ENCODE measurements around the gene NRXN3. TPM values are rescaled to one million over a fixed set of nuclear protein-coding genes. Genes with fewer than 3 reads are reported as not detected.

The NRXN3 gene
- total RNA-seq, 2 donors from 2014 or later: 1.6 to 1.9 TPM

DNA sequence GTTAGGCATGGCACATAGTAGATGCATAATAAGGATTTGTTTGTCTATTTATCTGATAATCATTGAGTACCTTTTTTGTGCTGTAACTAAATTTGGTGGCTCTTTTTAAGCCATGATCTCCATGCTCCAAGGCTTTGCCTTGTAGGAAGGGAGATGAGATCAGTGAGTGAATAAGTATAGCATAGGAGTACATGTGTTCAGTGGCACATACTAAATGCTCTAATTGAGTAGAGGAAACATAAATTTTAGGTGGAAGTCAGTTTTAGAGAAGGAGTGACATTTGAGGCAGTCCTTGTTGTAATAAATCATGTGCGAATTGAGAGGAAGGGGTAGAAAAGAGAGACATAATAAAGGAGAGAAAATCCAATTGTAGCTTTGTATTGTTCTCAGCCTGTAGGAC is 482.6 kb downstream of the NRXN3 start:
- DNase-seq (no peak), ATAC-seq (no peak)
- intact Hi-C loops (cut with DNase I): no loop called here

DNA sequence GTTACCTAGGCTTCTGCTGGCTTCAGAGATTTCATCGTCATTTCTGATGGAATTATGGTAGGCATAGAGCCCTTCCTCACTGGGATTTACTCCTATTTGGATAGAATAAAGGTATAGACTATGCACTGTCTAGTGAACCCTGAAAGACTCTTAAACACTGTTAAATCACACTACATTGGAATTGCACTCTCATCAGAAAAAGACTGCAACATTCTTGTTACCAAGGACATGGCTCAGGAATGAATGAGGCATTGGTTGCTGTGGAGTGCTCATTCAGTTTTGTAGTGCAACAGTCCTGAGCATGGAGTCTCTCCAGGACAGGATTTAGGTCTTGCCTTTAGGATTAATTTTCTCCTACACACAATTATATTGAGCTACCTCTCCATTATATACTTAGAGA is 483.0 kb downstream of the NRXN3 start:
- ATAC-seq (no peak), DNase-seq (no peak)
- intact Hi-C loops (cut with DNase I): no loop called here

DNA sequence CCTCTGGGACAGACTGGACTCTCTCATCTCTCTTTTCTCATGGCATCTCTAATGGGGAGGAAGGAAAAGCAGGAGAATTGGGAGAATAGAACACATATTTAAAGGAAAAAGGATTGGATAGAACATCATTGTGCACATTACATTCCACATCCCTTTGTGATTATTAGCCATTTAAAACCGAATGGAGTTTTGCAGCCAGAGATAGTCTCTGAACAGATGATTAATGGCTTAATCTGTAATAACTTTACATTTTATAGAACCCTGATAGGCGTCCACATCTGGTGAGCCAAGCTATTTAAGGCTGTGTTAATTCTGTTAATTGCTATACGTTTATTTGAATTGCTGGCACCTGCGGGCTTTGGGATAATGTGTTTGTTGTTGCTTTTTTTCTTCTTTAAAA is 487.3 kb downstream of the NRXN3 start:
- ATAC-seq (no peak), DNase-seq (no peak)
- intact Hi-C loops (cut with DNase I): no loop called here

DNA sequence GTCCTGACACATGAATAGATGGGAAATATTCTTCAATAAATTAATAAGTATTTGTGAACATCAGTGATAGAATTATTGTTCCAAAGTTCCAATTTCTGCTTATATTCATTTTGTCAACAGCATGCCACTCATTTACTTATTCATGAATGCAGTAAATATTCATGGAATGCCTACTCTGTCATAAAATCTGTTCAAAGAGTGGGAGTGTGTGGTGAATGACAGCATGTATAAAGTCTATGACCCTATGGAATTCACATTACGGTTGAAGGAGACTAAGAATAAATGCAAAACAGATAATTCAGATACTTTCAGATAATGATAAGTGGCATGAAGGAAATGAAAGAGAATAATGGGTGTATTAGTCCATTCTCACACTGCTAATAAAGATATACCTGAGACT is 494.7 kb downstream of the NRXN3 start:
- ATAC-seq: no peak
- intact Hi-C loops (cut with DNase I): no loop called here
- no peak for DNase-seq

DNA sequence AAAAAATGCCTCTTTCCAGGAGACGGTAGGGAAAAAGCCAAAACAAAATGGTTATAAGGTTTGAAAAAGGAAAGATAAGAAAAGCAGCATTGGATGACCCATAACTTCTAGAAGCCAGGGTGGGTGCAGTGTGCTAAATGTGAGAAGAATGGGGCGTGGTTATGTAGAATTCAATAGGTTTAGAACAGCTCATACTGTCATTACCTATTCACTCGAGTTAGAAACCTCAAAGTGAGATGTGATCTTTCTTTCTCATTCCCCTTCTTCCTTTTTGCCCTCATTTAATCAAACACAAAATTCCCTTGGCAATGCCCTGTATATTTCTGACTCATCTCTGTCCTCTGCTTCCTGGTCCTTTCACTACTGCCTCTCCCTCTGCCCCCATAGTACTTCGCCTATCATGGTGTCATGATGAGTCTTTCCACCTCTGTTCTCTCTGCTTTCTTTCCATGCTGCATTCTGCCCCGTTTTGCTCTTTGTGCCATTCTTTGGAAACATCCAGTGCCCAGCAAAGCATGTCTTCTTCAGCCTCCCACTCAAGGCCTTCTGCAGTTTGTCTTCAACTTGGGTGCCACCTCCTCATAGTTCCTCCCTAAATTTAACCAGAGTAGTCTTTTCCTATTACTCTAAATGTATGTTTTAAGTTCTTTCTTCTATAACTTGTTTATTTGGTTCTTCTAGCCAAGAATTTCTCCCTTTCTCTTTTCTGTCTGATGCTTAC is 496.3 kb downstream of the NRXN3 start:
- DNase-seq: no peak
- no peak for ATAC-seq
- intact Hi-C loops (cut with DNase I): no loop called here

DNA sequence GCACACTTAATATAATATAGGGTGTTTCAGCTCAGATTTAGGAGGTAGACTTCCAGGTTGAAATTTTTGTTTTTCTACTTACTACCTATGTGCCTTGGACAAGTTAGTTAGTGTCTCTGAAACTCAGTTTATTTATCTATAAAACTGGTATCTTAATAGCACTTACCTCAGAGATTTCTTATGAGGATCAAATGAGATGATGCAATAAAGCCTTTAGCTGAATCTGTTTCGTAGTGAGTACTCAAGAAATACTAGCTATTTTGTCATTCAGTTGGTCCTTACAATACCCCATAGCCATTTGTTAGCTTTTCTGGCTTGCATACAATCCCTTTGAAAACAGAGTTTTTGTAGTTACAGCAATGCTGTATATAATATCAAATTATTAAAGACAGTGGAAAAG is 497.0 kb downstream of the NRXN3 start:
- intact Hi-C loops (cut with DNase I): no loop called here
- ATAC-seq (no peak), DNase-seq (no peak)

DNA sequence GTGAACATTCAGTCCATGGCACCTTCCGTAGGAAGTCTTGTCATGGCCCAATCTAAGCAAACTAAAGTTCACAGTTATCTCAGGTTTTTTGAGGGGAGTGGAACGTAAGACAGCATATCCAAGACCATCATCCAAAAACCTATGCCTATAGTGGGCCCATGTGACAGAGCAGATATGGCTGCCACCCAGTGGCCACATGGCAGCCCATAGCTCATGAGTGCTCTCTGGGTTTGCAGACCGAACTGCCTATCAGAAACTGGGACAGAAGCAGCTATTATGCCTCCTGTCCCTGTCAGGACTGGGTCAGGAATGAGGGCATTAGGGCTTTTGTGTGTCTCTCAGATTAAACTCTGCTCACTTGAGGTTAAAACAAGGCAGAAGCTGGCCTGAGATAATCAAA is 503.7 kb downstream of the NRXN3 start:
- intact Hi-C loops (cut with DNase I): no loop called here
- ATAC-seq: no peak

DNA sequence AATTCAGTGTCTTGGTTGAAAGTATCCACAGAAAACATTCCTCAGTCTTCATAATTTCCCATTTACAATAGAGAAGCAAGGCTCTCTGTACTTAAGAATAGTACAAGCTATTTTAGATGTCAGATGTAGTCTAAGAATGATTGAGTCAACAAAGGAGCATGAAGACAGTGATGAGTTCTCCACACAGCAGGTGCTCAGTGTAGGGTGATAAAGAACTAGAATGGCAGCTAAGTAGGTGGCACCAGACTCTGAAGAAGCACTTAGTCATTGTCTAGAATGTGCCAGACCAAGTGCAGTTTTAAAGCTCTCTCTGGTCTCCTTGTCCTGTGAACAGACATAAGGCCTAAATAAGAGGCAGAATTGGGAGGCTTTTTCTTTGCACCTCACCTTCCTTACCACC is 504.6 kb downstream of the NRXN3 start:
- DNase-seq (no peak), ATAC-seq (no peak)
- intact Hi-C loops (cut with DNase I): no loop called here

More for the DNA sequence above, 503.7 kb downstream of the NRXN3 start:
- no peak for DNase-seq

DNA sequence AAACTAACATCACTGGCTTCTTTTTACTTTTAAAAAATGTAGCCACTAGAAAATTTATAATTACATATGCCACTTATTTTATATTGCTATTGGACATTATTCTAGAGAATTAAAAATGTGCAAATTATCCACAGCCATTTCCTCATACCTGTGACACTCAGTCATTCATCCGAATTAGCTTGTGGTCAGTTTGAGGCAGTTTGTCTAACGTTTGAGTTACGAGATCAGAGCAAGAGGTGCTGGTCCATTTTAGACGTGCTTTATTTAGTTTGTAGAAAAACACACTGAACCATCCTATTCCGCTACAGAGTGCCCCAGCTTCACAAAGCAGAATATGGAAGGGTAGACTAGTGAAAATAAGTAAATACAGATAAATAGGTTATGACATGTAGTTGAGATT is 513.0 kb downstream of the NRXN3 start:
- intact Hi-C loops (cut with DNase I): no loop called here
- DNase-seq: no peak
- no peak for ATAC-seq

DNA sequence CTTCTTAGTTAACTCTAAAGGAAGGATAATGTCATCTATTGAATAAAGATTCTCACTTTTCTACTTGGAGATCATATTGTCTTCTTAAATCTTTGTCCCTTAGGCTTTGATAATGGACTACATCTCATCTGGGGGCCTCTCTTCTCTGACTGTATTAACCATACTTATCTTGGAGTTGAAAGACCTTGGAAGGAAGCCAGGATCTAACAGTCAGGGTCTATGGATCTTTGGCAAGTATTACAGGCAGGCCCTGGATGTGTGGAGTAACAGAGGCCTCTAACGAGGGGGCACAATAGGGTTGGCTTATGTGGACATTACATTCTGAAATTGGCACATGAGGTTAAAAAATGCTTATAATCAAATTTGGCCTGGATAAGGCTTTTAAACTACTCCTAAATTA is 513.8 kb downstream of the NRXN3 start:
- ATAC-seq: no peak
- intact Hi-C loops (cut with DNase I): no loop called here
- no peak for DNase-seq

DNA sequence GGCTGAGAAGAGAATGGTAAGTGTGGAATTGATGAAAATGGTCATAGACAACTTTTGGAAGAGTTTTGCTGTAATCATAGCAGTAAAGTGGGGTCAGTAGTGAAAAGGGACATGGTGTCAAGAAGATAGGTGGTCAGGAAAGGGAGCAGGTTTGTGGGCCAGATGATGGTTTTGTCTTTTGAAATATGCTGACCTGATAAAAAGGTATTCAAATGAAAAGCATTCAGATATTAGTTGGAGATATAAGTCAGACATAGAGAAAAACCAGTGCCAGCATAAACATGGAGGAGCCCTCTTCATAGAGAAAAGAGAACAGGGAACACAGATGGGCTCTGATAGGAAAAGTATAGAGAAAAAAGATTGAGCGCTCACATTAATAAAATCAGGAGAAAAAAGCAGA is 518.3 kb downstream of the NRXN3 start:
- ATAC-seq (no peak), DNase-seq (no peak)
- intact Hi-C loops (cut with DNase I): no loop called here

DNA sequence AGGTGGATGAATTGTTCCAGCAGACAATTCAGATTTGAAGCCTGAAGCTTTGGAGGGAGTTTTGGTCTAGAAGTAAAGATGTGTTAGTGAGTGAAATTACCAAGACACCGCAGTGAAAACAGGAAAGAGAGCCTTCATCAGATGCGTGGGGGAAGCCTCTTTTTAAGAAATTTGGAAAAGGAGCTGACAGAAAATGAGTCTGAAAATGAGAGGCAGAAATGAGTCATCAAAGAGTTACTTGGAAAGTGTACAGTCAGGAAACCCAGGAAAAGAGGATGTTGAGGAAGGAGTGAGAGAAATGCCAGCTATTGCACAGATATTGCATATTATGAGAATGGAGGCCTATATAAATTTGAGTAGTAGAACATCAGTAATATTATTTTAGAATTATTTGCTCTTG is 520.7 kb downstream of the NRXN3 start:
- no peak for DNase-seq
- intact Hi-C loops (cut with DNase I): no loop called here
- ATAC-seq: no peak

DNA sequence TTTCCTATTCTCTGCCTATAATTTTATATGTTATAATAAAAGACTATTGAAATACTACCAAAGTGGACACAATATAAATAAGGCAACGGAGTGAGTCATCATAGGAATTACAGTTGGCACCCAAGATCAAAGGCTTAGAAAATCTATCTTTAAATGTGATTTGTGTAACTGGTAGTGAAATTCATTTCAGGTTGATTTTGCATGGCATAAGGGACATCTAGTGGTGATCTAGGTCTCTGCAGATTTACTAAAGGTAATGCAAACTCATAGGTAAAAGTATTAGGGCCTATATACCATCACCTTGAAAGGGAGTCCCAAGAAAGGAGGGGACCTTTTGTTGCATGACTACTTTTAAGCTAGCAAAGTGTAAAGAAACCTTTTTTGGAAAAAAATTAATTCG is 527.2 kb downstream of the NRXN3 start:
- intact Hi-C loops (cut with DNase I): no loop called here
- DNase-seq (no peak), ATAC-seq (no peak)

DNA sequence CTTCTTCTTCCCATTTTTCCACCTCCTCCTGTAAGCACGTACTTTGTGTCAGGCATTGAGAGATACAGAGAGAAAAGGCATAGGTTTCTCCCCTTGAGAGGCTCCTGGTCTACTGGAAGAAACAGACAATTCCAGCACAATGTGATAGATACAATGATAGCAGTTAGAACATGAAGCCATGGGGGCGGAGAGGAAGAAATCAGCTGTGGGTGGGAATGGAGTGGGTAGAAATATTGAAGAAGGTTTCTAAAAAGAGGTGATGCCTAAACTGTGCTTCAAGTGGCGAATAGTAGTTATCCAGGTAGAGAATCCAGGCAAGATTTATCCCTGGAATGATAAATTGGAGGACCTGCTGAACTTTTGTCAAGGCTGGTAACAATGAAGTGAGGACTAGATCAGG is 528.8 kb downstream of the NRXN3 start:
- no peak for DNase-seq
- no peak for ATAC-seq
- intact Hi-C loops (cut with DNase I): no loop called here

DNA sequence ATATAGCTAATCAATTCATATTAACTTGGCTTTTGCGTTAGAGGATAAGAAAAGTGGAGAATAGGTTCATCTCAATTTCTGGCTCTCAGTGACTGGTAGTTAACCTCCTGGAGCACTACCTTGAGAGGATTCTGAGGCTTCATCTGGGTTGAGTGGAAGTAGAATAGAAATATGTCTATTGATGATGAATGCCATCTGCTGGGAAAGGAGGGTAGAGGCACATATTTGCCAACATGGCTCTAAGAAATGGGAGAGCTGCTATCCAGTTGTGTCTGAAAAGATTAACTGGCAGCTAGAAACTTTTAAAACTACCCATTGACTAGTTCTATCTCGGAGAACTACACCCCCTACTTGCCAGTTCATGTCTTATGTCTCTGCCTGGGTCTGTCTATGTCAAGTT is 530.1 kb downstream of the NRXN3 start:
- intact Hi-C loops (cut with DNase I): no loop called here
- DNase-seq (no peak), ATAC-seq (no peak)

DNA sequence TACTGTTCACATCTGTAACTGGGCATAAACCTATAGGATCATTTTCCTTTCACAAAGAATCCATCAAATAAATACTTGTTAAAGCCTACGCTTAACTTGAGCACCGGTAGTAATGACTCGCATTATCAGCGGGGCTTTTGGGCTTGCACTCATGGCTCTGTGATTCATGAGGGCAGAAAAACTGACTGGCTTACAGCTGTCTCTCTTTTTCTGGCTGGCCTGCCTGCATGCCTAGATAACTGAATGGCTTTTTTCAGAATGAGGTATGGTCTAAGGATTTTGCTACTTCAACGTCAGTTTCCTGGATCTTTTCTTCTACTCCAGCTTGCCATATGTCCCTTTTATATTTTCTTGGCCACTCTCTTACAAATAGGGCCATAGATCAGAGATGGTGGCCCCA is 531.1 kb downstream of the NRXN3 start:
- ATAC-seq (peak in 1 of 2 donors; percentile 39), DNase-seq (no peak)
- intact Hi-C loops (cut with DNase I): no loop called here

DNA sequence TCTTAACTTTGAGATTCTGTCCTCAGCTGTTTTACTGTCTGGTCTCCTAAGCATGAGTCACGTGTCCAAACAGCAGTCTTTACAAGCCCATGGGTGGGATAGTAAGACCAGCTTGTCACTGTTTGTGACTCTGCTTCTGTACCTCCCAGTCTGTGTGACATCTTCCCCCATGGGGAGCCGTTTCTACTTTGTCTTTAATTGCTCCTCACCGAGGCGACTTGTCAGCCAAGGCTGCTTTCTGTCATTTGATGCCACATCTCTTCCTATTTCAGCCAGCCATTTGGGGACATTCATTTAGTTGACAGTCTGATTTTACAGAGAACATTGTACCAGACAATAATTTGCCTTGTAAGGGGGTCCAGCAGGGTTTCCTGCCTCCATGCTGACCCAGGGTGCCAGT is 534.8 kb downstream of the NRXN3 start:
- ATAC-seq (no peak), DNase-seq (no peak)
- intact Hi-C loops (cut with DNase I): no loop called here

DNA sequence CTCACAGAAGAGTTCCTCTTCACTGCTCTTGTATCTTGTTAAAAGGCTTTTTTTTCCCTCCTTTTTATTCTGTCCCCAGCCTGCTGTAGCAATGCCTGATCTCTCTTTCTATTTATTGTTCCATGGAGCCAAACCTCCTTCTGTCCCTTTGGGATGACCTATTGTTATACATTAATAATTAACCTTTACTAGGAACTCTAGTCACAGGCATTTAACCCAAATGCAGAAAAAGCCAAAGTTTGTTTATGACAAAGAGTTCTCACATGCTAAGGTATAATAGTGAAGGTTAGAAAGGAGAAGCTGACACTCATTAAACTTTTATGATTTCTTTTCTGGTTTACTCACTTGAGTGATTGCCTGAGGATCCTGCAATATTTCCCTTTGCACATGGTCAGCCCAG is 535.8 kb downstream of the NRXN3 start:
- intact Hi-C loops (cut with DNase I): no loop called here

DNA sequence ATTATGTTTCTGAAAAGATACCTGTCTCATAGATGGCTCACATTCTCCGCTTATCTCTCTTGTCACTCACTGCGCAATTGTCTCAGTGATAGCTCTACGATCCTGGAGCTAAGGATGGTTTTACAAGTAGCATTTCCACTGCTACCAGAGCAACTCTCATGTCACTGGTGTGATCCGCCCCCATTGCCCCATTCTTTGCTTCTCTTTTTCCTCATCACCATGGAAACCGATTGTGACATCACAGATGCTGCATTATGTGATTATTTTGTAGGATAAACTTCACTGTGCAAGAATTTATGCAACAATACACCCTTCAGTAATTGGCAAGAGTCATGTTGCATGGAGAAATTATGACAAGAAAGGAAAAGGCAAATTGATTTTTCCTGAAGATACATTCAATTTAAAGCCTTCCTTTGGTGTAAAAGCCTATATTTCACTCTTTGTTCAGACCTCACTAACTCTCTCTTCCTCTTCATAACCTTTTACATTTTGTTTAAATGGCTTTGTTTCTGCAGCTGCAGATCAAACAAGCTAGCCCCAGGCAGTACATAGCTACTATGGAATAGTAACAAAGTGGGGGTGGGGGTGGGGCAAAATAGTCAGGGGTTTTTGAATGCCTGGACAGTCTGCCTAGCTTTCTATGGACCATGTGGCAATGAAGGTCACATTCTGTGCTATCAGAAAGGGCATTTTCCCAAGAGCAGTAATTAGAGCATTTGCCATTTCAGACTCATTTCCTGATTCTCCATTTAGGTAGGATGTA is 539.8 kb downstream of the NRXN3 start:
- intact Hi-C loops (cut with DNase I): no loop called here
- ATAC-seq: no peak
- DNase-seq: no peak

More for the DNA sequence above, 535.8 kb downstream of the NRXN3 start:
- DNase-seq (no peak), ATAC-seq (no peak)

DNA sequence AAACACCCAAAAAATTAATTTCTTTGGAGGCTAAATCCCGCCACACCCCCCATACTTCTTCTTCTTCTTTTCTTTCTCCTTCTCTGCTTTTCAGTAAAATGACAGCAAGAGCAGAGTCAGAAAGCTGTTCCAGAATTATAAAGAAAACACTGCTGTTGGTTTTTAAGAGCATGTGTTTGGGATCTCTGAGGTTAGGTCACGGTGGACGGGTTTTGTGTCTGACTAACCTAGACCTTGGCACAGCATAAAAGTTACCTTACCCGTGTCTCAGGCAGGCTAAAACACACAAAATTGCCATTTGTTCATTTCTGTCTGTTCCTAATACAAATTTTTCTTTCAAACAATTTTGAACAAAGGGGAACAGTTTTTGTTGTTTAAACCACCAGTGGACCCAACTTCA is 540.8 kb downstream of the NRXN3 start:
- intact Hi-C loops (cut with DNase I): no loop called here
- no peak for ATAC-seq

DNA sequence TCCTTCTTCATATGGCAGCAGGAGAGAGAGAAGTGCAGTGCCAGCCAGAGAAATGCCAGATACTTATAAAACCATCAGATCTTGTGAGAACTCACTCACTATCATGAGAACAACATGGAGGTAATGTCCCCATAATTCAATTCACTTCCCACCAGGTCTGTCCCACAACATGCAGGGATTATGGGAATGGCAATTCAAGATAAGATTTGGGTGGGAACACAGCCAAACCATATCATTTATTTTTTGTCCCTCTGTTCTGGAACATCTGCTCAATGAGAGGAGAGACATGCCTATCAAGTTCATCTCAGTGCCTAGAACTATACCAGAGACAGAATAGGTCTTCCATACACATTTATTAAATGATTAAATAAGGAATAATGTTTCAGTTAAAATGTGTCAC is 543.5 kb downstream of the NRXN3 start:
- DNase-seq (no peak), ATAC-seq (no peak)
- intact Hi-C loops (cut with DNase I): no loop called here

More for the DNA sequence above, 540.8 kb downstream of the NRXN3 start:
- DNase-seq: no peak
